HepG2 (cell line): ENCODE data around the gene KRTAP5-1. TPM values are rescaled to one million over a fixed set of nuclear protein-coding genes. Genes with fewer than 3 reads are reported as not detected.

Source experiments
- ATAC-seq: fragments of 200-7000 bp; cut with Tn5 transposase; 3 replicates; pipeline ENCODE4 v1.9.1; 2020; ENCODE audit warnings: mild to moderate bottlenecking, moderate library complexity
- BruUV-seq: library from RNA; stranded (reverse); fragments of 400-500 nt; replicated peaks from 2 replicates; lab custom pipeline; 2021; lab: Mats Ljungman, UMichigan
- CTCF ChIA-PET: fragments of 300-600 bp; formaldehyde crosslinking; extraction: SDS; loops from one replicate; lab custom pipeline; 2021; ENCODE audit warnings: low total read pairs, inconsistent platforms, low intra/inter-chr PET ratio; lab: Yijun Ruan, JAX
- POLR2A ChIA-PET: fragments of 350-600 bp; sonication (Branson Sonifier 250); formaldehyde crosslinking; loops from one replicate; lab custom pipeline; 2020; ENCODE audit warnings: antibody characterized with exemption, inconsistent platforms; lab: Yijun Ruan, JAX
- DNase-seq: peaks from one replicate; pipeline ENCODE4 v3.0.0-alpha.2; 2015; ENCODE audit warnings: low spot score
- FAIRE-seq: peaks from 3 replicates; lab custom pipeline; 2011; peaks lifted over from hg19 to GRCh38; lab: Jason Lieb, UNC
- H2AFZ ChIP-seq: one replicate; pipeline ENCODE4 v1.6.1; 2011; ENCODE audit warnings: low read length, inconsistent platforms
- H3K27ac ChIP-seq: fragments of 300-600 bp; 3 replicates; pipeline ENCODE4 v1.8.0; 2011; ENCODE audit warnings: mixed run types, mild to moderate bottlenecking, mixed read lengths, low read length, inconsistent platforms; ENCODE audit not compliant: insufficient read depth; ENCODE audit errors: extremely low read length
- H3K27me3 ChIP-seq, 2 experiments: fragments of 200-600 bp in 1 of 2; 2 replicates in 1 of 2; 3 replicates in 1 of 2; pipeline versions ENCODE4 v1.6.0 to v1.8.0; 2011; ENCODE audit warnings: low read length in 2 of 2, mild to moderate bottlenecking in 2 of 2, moderate library complexity in 2 of 2, inconsistent platforms in 1 of 2; ENCODE audit not compliant: insufficient read depth in 2 of 2, control insufficient read depth in 1 of 2
- H3K36me3 ChIP-seq, 2 experiments: fragments of 200-600 bp in 1 of 2; replicated peaks in 1 of 2; 2 replicates in 1 of 2; 3 replicates in 1 of 2; pipeline versions ENCODE4 v1.5.1 to v1.8.0; 2011; ENCODE audit warnings: low read length in 2 of 2, inconsistent platforms in 1 of 2; ENCODE audit not compliant: insufficient read depth in 2 of 2, control insufficient read depth in 1 of 2
- H3K4me1 ChIP-seq: 2 replicates; pipeline ENCODE4 v1.5.1; 2012; ENCODE audit warnings: low read length, inconsistent platforms; ENCODE audit not compliant: insufficient read depth
- H3K4me2 ChIP-seq: 2 replicates; pipeline ENCODE4 v1.6.0; 2011; ENCODE audit warnings: low read depth, low read length, inconsistent platforms
- H3K4me3 ChIP-seq, 3 experiments: fragments of 200-600 bp in 1 of 3; sonication (generic), shearing (Covaris generic) in 1 of 3; replicated peaks in 1 of 3; 2 replicates each; pipeline ENCODE4 v1.5.1; 2011 to 2016; ENCODE audit warnings: low read length in 3 of 3, inconsistent platforms in 2 of 3, low read depth in 2 of 3, mild to moderate bottlenecking in 2 of 3, control low read depth in 1 of 3, mixed read lengths in 1 of 3; ENCODE audit not compliant: insufficient read depth in 1 of 3
- H3K79me2 ChIP-seq: one replicate; pipeline ENCODE4 v1.6.1; 2011; ENCODE audit warnings: low read length, inconsistent platforms; ENCODE audit not compliant: insufficient read depth
- H3K9ac ChIP-seq: 2 replicates; pipeline ENCODE4 v1.6.0; 2011; ENCODE audit warnings: mild to moderate bottlenecking, low read depth, low read length, inconsistent platforms; ENCODE audit not compliant: insufficient read depth
- H3K9me3 ChIP-seq: 2 replicates; pipeline ENCODE4 v1.5.1; 2012; ENCODE audit warnings: mild to moderate bottlenecking, low read length
- H4K20me1 ChIP-seq: 2 replicates; pipeline ENCODE4 v1.6.0; 2011; ENCODE audit warnings: inconsistent platforms, mild to moderate bottlenecking, low read length, moderate library complexity; ENCODE audit not compliant: insufficient read depth
- CREM ChIP-seq, 2 experiments: sonication (generic) in 1 of 2; formaldehyde crosslinking in 1 of 2; IDR thresholded peaks; 2 replicates each; pipeline versions ENCODE4 v1.4.0 to v1.6.1; 2016 to 2020; ENCODE audit warnings: antibody characterized with exemption in 1 of 2, mild to moderate bottlenecking in 1 of 2, missing genetic modification reagents in 1 of 2
- HMGXB4 ChIP-seq, 2 experiments: sonication (generic) in 1 of 2; formaldehyde crosslinking in 1 of 2; IDR thresholded peaks; 2 replicates each; pipeline versions ENCODE4 v1.4.0 to v1.6.1; 2018 to 2020; ENCODE audit warnings: missing genetic modification reagents in 2 of 2, borderline replicate concordance in 1 of 2, low read depth in 1 of 2, mild to moderate bottlenecking in 1 of 2, missing biosample characterization in 1 of 2
- HNRNPL ChIP-seq: fragments of 200-400 bp; formaldehyde crosslinking; IDR thresholded peaks from 2 replicates; pipeline ENCODE4 v1.6.1; 2017; ENCODE audit warnings: mild to moderate bottlenecking, low read depth, low read length
- PITX1 ChIP-seq: sonication (generic); formaldehyde crosslinking; IDR thresholded peaks from 2 replicates; pipeline ENCODE4 v1.5.1; 2020; ENCODE audit warnings: mild to moderate bottlenecking, missing genetic modification reagents
- RBFOX2 ChIP-seq: fragments of 200-400 bp; formaldehyde crosslinking; IDR thresholded peaks from 2 replicates; pipeline ENCODE4 v1.6.1; 2017; ENCODE audit warnings: low read depth, mild to moderate bottlenecking, low read length
- SSRP1 ChIP-seq: IDR thresholded peaks from 2 replicates; pipeline ENCODE4 v1.6.1; 2016; ENCODE audit warnings: control low read depth
- ZBTB14 ChIP-seq: sonication (generic); formaldehyde crosslinking; IDR thresholded peaks from 2 replicates; pipeline ENCODE4 v1.4.0; 2020; ENCODE audit warnings: missing genetic modification reagents
- ZKSCAN8 ChIP-seq: IDR thresholded peaks from 2 replicates; pipeline ENCODE4 v1.6.1; 2016; ENCODE audit warnings: borderline replicate concordance, missing genetic modification reagents, missing compliant biosample characterization
- WGBS: methylation state at CpG from one replicate; pipeline ENCODE4 v1.1.6; 2017; ENCODE audit warnings: low lambda C conversion rate; 5-methylcytosine and 5-hydroxymethylcytosine counted together
- in situ Hi-C: cut with HindIII; loops from 2 replicates; pipeline ENCODE4 v1.10.0; 2017; ENCODE audit warnings: low pct_unique_long_range_greater_than_20kb; ENCODE audit not compliant: extremely low pct_ligation_motif_present
- intact Hi-C: fragments of 100-400 bp; cut with micrococcal nuclease; formaldehyde crosslinking; loops from one replicate; pipeline ENCODE4 v1.10.0; 2022; ENCODE audit not compliant: unreplicated experiment
- polyA plus RNA-seq, 8 experiments: library from polyadenylated mRNA; depleted of rRNA in 3 of 8; stranded (reverse) in 7 of 8; unstranded in 1 of 8; fragments of >200 nt; fragmentation: Illumina TruSeq in 4 of 8; extraction: Trizol in 4 of 8; gene quantifications; 2 replicates each; pipeline versions ENCODE4 v1.2.1 to v1.2.3, GENCODE V29; 2011 to 2016; ENCODE audit warnings: low read depth in 4 of 8, missing spikeins in 1 of 8, mixed read lengths in 1 of 8; ENCODE audit not compliant: insufficient read depth in 1 of 8
- total RNA-seq, 5 experiments: library from RNA; depleted of rRNA; stranded (reverse); fragments of >200 nt; fragmentation: Illumina TruSeq; extraction: Trizol; gene quantifications; 2 replicates each; pipeline ENCODE4 v1.2.3, GENCODE V29; 2016; ENCODE audit warnings: low read depth in 1 of 5
- TF ChIP-seq, protein P1 (sequence below): sonication (generic); formaldehyde crosslinking; IDR thresholded peaks from 2 replicates; pipeline ENCODE4 v1.4.0; 2020; ENCODE audit warnings: mild to moderate bottlenecking, missing genetic modification reagents

Gene KRTAP5-1
- total and polyA plus RNA-seq, 2 of the 13 experiments (the other 11 are each of a cell fraction or from before 2014, with no cell fraction given): not detected

- no peak for TF ChIP-seq HMGXB4 (CRISPR knock-in tag; IDR thresholded peaks at IDR 0.05; ENCODE audit: borderline replicate concordance in 1 of 2, low read depth in 1 of 2)
- TF ChIP-seq, all 625 proteins: peak for 13
Observed at GRCh38 chr11:1573903-1574237, 11.2 kb downstream of the KRTAP5-1 start (continued).

DNA sequence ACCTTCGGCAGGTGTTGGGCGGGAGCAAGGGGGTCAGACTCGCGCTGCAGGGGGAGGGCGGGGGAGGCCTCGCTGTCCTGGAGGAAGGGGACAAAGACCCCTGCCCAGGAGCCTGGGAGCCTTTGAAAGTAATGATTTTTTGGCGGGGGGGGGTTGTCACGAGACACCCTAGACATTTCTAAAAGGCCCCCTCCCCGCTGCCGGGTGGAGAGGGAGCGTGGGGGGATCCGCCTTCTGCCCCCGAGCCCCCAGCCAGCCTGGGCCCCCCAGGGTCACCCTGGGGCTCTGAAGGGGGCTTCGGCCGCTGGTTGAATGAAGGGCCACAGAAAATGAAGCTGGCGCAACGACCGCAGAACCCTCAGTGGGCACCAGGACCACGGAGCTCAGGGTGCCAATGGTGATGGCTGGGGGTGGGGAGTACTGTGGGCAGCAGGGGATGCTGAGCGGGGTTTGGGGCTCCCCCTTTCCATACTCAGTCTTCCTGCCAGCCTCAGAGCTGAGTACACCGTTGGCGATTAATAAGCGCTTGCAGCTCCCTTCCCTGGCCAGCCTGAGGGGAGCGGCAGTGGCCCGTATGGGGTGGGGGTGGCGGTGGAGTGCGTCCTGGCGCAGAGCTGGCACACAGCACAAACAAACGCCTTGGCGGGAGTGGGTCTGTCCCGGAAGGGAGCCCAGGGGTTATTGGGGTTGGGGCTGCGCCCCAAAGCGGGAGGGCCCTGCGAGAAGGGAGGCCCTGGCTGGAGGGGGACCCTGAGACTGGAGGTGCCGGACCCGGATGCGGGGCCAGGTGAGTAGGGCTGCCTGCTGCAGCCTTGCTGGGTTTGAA, 11.8 kb downstream of the KRTAP5-1 start:
- H3K27ac ChIP-seq: no peak overlapping the region
- POLR2A ChIA-PET: interaction anchor here (0.7 to 1.6 kb wide), 3 partner anchors 16 to 310 kb away, joined by 3 to 5 read pairs (median 3); no protein-coding TSS in a partner anchor
- H3K9ac ChIP-seq: peak overlapping the region; percentile 84; the same call in 1 of the 2 replicates
- peak; percentile 75; the same call in 1 of the 2 replicates for TF ChIP-seq HNRNPL
- TF ChIP-seq RBFOX2: 0 out of 2 replicates have a peak, but pooled peaks have one; percentile 8
- TF ChIP-seq, protein P1, sequence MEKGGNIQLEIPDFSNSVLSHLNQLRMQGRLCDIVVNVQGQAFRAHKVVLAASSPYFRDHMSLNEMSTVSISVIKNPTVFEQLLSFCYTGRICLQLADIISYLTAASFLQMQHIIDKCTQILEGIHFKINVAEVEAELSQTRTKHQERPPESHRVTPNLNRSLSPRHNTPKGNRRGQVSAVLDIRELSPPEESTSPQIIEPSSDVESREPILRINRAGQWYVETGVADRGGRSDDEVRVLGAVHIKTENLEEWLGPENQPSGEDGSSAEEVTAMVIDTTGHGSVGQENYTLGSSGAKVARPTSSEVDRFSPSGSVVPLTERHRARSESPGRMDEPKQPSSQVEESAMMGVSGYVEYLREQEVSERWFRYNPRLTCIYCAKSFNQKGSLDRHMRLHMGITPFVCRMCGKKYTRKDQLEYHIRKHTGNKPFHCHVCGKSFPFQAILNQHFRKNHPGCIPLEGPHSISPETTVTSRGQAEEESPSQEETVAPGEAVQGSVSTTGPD (CRISPR knock-in tag): no peak
- peak; percentile 90 for TF ChIP-seq ZKSCAN8
- no peak for TF ChIP-seq PITX1
- TF ChIP-seq ZBTB14 (CRISPR knock-in tag): no peak
- TF ChIP-seq CREM (IDR thresholded peaks at IDR 0.05): no peak
- TF ChIP-seq CREM (CRISPR knock-in tag; IDR thresholded peaks at IDR 0.05): no peak
- no peak for TF ChIP-seq SSRP1 (CRISPR knock-in tag)
- no peaks in the 10 kb centered on the region for H3K79me2 ChIP-seq
- no peak overlapping the region for H2AFZ ChIP-seq
- peaks cover 1 to 17% of the 10 kb centered on the region in 2 experiments; a peak in 3 of 5 replicates for H3K27me3 ChIP-seq
- DNase-seq (no peak), FAIRE-seq (no peak), ATAC-seq (peak; percentile 8)
- H4K20me1 ChIP-seq: peaks cover 24% of the 10 kb centered on the region; the same call in 1 of the 2 replicates
- in situ Hi-C loops (no loop called here), intact Hi-C loops (no loop called here)
- H3K4me3 ChIP-seq: peak overlapping the region; percentile 65 to 76 (median 72)
- WGBS: 3% methylated on average over 7 of the region's 37 CpGs
- H3K4me2 ChIP-seq: peak overlapping the region; percentile 93
- H3K9me3 ChIP-seq: peaks cover 5% of the 10 kb centered on the region
- BruUV-seq: TSS peak; percentile 67
- CTCF ChIA-PET: interaction anchor here (0.9 to 2.3 kb wide), 2 partner anchors 27 to 32 kb away, joined by 3 to 17 read pairs; no protein-coding TSS in a partner anchor
- no peaks in the 10 kb centered on the region for H3K36me3 ChIP-seq
- peaks cover 37% of the 10 kb centered on the region for H3K4me1 ChIP-seq
